ENCODE measurements around the gene TTC21A.

Gene TTC21A

DNA sequence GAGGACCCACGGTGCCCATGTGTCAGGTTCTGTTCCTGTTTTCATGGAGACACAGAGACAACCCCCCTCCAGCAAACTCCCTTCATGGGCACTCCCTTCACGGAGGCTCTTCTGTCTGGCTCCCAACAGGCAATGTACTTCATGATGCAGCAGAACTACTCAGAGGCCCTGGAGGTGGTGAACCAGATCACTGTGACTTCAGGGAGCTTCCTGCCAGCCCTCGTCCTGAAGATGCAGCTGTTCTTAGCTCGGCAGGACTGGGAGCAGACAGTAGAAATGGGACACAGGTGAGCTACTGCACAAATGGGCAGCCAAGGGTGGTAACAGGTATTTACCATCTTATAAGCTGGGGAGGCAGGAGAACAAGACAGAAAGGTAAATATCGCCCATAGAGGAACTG is 7.0 kb downstream of the TTC21A start:
- no peak for DNase-seq (ENCODE audit: low spot score)

DNA sequence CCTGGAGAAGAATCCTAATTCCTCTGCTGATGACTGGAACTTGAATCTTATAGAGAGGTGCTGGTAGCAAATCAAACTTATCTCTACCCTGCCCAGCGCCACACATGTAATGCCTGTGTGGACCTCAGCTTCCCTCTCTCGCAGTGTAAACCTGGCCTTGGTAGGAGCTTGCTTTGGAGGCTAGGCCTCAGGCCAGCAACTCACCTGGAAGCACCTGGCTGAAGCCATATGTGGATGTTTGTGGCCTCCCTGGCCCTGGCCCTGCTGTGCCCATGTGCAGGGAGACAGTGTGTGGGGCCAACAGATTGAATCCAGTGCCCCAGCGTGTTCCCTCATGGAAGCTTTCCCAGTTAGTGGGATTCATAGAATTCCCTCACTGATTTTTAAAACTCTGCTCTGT is 8.4 kb downstream of the TTC21A start:
- no peak for DNase-seq (ENCODE audit: low spot score)

- no peak for DNase-seq (ENCODE audit: low spot score)
Observed at GRCh38 chr3:39118079-39118478, 10.6 kb downstream of the TTC21A start.

GRCh38 chr3:39118931-39119660 is 11.6 kb downstream of the TTC21A start:
- no peak for DNase-seq (ENCODE audit: low spot score)

DNA sequence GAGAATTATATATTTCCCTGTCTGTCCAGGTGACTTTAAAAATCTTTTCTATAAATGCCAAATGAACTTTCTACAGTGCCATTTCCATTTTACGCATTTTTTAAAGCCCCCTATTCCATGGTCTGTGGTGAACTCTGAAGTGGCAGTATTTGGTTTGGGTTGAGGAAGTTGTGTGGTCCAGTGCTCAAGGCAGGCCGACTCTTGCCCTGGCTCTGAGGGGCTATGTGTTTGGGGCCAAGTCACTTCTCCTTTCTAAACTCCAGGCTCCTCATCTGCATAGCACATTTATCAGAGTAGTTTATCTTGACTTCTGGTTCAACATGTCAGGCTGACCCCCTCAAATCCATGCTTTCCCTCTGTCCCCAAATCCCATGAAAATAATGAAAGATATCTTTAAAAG is 14.1 kb downstream of the TTC21A start:
- DNase-seq (ENCODE audit: low spot score) = no peak

GRCh38 chr3:39122813-39123212 is 15.3 kb downstream of the TTC21A start:
- DNase-seq (ENCODE audit: low spot score) = no peak

DNA sequence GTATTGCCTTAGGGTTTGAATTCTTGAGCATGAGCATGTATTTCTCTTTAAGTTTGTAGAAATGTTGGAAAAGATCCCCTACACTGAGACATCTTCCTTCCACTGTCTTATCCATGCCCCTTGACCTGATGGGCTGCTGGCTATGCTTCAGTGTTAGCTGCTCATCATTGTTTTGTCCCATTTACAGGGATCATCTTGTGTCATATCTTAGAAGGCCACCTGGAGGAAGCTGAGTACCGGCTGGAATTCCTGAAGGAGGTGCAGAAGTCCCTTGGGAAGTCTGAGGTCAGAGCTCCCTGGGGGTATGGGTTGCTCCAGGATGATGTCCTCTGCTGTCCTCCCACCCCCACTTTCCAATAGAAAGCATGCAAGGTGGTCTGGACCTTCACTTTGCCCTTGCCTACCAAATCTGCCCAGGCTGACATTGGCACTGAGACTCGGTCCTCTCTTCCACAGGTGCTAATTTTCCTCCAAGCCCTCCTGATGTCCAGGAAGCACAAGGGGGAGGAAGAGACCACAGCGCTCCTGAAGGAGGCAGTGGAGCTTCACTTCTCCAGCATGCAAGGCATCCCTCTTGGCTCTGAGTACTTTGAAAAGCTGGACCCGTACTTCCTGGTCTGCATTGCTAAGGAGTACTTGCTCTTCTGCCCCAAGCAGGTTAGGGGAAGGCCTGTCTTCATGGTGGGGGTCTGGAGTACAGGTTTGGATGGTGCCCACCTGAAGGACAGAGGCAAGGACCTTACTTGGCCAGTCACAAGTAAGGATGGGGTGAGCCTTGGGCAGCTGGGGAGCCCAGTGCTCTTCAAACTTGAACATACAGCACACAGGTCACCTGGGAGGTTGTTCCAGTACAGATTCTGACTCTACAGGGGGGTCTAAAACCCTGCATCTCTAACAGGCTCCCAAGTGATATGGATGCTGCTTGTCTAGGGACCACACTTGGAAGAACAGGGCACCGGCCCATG is 17.7 kb downstream of the TTC21A start:
- DNase-seq (ENCODE audit: low spot score) = no peak

DNA sequence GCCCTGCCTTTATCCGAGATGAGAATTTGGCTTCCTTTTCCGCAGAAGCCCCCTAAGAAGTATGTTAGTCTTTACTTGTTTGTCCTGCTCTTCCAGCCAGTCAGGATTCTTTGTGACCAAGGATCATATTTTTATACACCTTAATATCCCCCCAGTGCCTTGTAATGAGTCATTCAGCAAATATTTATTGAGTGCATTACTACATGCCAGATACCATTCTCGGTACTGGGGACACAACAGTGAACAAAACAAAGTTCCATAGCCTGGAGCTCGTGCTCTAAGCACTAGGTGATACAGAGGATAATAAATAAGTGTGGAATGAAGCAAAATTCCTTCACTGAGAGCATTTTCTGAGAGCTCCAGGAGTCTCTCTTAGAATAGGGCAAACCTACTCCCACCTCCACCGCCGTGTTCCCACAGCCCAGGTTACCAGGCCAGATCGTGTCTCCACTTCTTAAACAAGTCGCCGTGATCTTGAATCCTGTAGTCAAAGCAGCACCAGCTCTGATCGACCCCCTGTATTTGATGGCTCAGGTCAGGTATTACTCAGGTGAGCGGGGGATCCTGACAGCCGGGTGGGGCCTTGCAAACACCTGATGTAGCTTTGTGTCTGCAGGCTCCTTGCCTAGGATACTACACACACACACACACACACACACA is 18.5 kb downstream of the TTC21A start:
- DNase-seq (ENCODE audit: low spot score) = no peak

DNA sequence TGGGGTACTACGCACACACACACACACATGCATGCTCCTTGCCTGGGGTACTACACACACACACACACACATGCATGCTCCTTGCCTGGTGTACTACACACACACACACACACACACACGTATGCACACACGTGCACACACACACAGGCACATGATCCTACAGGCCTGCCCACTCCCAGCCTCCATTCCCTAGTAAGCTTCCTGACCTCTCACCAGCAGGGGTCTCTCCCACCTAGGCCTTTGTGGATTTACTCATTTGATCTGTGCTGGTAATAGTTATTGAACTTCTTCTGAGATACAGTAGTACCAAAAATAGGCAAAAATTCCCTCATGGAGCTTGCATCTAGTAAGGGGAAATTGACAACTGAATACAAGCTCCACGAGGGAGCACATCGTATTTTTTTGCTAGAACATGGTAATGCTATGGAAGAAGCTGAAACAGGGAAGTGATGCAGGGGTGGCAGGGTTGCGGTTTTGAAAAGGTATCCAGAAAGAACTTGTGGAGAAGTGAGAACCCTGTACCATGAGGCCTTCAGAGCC is 19.1 kb downstream of the TTC21A start:
- peak; percentile 44 for DNase-seq (ENCODE audit: low spot score)

- no peak for DNase-seq (ENCODE audit: low spot score)
Observed at GRCh38 chr3:39127269-39127907, 19.9 kb downstream of the TTC21A start.

- DNase-seq (ENCODE audit: low spot score) = no peak
Observed at GRCh38 chr3:39127908-39128304, 20.4 kb downstream of the TTC21A start.

DNA sequence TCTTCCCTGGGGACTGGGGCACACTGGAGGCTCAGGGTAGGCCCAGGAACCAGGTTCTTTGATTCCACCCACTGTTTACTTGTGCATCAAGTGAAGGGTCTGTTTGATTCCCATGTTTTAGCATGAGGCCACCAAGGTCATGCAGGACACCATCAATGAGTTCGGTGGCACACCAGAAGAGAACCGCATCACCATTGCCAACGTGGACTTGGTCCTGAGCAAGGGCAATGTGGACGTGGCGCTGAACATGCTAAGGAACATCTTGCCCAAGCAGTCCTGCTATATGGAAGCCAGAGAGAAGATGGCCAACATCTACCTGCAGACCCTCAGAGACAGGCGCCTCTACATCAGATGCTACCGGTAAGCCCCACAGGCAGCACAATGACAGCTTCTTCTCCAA is 21.5 kb downstream of the TTC21A start:
- no peak for DNase-seq (ENCODE audit: low spot score)

- DNase-seq (ENCODE audit: low spot score) = no peak
Observed at GRCh38 chr3:39130026-39130425, 22.5 kb downstream of the TTC21A start.

DNA sequence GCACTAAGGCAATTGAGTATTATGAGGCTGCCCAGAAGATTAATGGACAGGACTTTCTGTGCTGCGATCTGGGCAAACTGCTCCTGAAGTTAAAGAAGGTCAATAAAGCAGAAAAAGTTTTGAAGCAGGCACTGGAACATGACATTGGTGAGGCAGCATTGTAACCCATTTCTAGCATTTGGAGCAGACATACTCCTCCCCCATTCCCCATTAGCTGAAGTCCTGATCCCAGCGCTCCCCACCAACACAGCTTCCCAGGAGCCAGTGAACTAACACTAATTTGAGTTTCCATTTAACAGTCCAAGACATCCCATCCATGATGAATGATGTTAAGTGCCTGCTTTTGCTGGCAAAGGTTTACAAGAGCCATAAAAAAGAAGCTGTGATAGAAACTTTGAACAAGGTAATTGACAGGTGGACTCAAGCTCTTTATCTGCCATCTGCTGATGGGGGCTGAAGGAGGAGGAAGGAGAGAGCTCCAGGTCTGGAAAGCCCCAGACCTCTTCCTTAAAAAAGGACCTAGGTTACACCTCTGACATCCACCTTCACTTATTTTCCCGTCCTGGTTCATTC is 23.3 kb downstream of the TTC21A start:
- DNase-seq (ENCODE audit: low spot score) = no peak

GRCh38 chr3:39132096-39133092 is 24.9 kb downstream of the TTC21A start:
- DNase-seq (ENCODE audit: low spot score) = no peak

DNA sequence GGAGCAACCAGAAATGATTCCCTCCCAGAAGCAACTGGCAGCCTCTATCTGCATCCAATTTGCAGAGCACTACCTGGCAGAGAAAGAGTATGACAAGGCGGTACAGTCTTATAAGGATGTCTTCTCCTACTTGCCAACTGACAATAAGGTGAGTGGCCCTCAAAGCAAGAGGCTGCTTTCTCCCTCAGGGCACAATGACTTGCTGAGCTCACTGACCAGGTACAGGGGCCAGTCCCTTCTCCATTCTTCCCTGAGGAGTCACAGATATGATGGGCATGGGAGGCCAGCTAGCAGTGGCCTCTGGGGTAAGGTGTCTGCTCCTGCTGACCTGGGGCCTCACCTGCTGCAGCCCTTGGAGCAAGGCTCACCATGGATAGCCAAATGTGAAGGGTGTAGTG is 25.6 kb downstream of the TTC21A start:
- no peak for DNase-seq (ENCODE audit: low spot score)

DNA sequence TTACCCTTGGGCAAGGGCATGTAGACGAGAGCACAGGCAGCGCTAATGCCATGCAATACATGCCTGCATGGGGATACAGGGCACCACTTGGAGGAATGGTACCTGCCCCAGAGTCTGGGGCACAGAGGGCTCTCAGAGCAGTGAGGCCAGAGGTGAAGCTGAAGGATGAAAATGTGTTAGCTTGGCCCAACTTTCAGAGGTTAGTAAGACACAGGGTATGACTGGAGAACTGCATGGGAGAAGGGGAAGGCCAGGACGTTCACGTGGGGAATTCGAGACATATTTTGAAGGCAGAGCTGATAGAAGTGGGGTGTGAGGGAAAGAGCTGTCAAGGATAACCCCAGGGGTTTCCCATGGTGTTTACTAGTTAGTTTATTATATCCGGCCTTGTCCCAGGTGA is 26.3 kb downstream of the TTC21A start:
- DNase-seq (ENCODE audit: low spot score) = no peak

GRCh38 chr3:39134305-39134704 is 26.8 kb downstream of the TTC21A start:
- no peak for DNase-seq (ENCODE audit: low spot score)

- DNase-seq (ENCODE audit: low spot score) = no peak
Observed at GRCh38 chr3:39135170-39135805, 27.8 kb downstream of the TTC21A start.

All from CD4-positive, alpha-beta T cell treated with Interleukin-6 at 100 ng/mL for 8 hours (primary cell).